ENCODE measurements around the gene ENDOV.

ENDOV gene

DNA sequence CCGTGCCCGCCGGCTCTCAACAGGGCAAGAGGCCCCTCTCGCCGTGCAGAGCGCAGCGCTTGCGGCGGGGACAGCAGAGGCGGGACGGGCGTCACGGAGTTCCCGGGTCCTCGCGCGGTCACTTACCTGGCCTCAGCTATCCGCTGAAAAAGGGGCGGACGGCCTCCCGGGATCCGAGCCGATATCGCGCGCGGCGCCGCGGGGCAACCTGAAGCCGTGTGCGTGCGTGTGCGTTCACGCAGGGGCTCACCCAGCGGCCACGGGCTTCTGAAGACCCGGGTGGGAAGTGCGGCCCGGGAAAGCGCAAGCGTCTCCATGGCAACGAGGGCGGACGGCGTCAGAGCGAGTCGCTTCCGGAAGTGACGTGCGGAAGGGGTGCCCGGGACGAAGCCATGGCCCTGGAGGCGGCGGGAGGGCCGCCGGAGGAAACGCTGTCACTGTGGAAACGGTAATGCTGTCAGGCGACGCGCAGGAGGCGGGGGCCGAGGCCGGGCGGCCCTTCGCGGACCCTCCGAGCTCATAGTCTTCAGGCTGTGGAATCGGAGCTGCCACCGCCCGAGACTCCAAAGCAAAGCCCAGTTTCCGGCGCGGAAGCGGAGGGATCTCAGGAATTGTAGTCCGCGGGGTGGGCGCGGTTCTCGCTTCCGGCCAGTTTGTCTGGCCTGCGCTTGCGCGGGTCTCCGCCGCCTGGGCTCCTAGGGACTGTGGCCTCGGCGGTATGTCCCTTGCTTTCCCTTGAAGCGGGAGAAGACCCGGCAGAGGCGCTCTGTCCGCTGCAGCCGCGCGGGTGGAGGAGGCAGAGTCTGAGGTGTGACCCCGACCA is at the start of gene ENDOV:
TSS of gene ENDOV (plus strand) at position 365 of the 823 bp plus-strand sequence. CDS start at position 393, 28 bp downstream.
- peak; percentile 97 for DNase-seq (ENCODE audit: low read depth)

DNA sequence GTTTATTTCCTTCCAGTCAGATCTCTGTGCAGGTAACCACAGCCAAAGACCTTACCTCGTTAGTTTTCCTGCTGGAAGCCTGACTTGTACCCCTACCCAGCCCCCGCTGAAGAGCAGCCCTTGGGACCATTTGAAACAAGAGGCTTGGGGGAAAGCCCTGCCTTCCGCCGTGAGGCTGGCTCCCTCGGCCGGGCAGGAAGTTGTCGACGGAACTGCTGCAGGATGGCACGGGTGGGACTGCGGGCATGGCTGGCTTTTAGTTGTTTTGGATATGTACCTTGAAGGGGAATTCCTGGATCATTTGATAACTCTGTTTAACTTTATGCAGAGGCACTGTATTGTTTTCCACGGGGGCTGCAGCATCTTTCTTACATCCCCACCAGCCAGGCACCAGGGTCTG is 49.0 kb upstream of the ENDOV start:
- DNase-seq (ENCODE audit: low read depth), result no peak

DNA sequence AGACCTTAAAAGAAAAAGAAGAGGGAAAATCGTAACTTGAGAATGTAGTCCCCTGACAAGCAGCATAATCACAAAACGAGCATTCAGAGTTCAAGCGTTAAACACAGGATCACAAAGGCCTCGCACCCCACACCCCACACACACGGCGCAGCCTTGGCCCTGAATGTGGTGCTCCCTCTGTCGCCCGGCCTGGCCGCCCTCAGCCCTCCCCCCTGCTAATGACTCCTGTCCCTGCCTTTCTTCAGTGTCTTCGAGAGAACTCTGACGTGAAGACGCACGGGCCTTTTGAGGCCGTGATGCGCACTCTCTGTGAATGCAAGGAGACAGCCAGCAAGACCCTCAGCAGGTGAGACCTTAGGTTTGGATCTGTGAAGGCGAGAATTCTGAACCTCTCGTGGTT is 47.5 kb upstream of the ENDOV start:
- DNase-seq (ENCODE audit: low read depth), result no peak

DNA sequence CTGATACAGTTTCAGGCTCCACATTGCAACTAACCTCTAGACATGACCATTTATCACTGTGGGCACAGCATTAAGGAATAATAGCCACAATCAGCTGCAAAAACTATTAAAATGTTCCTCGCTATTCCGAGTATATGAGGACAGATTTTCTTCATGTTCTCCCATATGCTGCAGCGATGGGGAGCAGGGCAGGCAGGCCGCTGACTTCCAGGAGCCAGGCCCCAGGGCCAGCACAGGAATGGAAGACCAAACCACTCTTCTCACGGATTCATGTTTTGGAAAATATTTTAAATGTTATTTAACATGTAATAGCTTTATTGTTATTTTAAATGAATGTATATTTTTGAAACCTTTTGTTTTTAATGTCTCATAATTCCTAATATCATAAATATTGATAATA is 43.8 kb upstream of the ENDOV start:
- DNase-seq (ENCODE audit: low read depth), result no peak

DNA sequence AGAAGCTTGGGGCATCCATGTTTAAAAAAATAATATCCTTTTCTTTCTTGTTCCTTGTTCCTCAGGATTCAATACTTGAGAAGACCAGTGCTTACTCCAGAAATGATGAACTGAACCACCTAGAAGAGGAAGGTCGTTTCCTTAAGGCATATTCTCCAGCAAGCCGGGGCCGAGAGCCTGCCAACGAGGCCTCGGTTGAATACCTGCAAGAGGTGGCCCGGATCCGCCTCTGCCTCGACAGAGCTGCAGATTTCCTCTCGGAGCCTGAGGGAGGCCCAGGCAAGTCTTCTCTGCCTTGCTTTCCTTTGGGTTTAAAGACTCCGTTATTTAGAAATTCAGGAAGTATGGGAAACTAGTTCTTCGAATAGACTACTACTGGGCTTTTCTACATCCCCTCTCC is 42.5 kb upstream of the ENDOV start:
- no peak for DNase-seq (ENCODE audit: low read depth)

DNA sequence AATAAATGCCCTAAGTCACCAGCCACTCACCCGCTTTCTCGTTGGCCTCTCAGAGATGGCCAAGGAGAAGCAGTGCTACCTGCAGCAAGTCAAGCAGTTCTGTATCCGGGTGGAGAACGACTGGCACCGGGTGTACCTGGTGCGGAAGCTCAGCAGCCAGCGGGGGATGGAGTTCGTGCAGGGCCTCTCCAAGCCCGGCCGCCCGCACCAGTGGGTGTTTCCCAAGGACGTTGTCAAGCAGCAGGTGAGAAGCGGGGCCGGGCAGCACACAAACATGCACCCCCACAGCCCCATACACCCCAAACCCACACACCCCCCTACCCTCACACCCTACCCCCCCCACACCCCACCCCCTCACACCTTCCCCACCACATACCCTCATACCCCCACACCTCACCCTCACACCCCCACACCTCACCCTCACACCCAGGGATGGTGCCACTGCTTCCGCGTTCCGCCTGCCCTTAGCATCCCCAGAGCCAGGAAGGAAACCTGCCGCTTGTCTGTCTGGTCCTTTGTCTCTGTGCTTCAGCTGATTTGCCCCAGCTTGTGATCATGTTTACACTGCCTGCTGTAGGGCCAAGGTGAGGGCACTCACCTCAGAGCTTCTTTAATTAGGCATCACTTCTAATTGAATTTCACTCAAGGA is 41.9 kb upstream of the ENDOV start:
- no peak for DNase-seq (ENCODE audit: low read depth)

DNA sequence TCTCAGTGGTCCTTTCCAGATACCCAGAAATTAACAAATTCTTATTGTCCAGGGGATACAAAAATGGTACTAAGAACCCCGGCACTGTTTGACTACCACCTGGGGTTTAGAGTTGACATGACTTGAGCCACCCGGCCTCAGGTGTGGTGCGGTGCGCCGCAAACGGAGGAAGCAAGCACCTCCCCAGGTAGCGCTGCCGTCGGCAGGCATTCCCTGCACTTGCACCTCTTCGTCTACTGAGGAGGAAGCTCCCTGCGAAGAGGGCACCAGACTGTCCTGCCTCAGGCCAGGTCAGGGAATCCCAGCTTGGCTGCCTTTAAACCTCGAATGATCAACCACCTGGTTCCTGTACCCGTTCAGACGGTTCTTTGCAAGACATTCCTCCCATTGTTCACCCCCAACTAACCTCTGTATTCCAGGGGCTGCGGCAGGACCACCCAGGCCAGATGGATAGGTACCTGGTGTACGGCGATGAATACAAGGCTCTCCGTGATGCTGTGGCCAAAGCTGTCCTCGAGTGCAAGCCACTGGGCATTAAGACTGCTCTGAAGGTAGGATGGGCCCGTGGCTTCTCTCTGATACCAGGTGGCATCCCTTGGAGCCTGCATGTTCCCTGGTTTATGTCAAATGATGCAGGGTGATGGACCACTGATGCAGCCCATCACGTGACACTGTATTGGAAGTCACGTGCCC is 40.8 kb upstream of the ENDOV start:
- no peak for DNase-seq (ENCODE audit: low read depth)

DNA sequence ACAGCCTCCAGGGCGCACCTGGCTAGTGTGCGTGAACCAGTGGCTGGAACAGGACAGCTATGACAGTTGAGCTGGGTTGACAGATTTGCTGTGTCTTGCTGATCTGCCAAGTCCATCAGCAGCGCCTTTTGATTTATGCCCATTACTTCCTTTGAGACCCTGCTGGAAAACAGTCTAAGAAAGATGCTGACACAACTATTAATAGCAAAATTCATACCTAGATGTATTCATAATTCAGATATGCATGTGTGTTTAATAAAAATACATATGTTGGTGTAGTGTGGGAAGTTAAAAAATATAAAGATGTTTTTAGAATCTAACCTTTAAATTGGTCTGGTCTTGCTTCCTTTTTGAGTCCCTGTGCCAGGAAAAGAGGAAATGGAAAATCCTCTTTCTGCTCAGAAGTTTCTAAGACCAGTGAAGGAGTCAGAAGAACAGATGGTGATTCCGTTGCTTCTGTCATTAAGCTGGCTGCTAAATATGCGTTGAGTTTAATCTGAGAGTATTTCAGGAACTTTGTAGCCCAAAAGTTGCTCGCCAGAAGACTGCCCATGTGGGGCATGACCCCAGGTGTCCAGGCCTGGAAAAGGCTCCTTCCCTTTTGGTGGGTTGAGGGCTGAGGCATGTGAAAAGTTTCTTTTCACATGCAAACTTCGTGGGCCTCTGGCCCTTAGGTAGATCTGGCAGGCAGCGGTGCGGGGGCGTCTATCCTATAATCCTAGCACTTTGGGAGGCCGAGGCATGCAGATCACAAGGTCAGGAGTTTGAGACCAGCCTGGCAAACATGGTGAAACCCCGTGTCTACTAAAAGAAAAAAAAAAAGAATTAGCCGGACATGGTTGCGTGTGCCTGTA is 40.0 kb upstream of the ENDOV start:
- DNase-seq (ENCODE audit: low read depth), result no peak

DNA sequence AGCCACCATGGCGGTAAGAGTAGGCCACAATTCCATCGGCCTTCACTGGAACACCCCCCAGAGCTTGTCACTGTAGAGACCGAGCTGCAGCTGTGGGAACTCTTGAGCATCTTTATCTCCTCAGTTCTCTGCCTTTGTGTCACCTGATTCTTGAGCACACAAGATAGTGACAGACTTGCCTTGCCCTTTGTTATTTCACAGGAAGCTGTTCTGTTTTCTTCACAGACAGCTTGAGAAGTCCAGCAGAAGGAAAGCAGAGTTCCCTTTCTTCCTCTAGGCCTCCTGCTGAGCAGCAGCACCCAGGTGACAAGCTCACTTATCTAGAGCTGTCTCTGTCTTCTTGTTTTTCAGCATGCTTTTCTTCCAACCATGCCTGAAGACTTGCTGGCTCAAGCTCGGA is 38.4 kb upstream of the ENDOV start:
- DNase-seq (ENCODE audit: low read depth), result no peak

DNA sequence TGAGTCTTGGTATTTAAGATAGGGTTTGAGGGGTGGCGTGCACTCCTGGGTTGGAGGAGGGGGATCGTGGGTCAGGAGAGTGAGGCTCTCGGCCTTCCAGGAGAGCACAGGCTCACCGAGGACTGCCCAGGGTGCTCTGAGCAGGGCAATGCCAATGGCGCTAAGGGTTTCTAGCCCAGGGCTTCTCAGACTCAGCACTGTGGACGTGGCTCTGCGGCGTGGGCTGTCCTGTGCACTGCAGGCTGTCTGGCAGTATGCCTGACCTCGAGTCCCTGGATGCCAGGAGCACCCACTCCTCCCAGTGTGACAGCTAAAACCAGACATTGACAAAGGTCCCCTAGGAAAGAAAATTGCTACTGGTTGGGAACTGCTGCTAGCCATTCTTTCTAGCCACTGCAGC is 37.2 kb upstream of the ENDOV start:
- no peak for DNase-seq (ENCODE audit: low read depth)

DNA sequence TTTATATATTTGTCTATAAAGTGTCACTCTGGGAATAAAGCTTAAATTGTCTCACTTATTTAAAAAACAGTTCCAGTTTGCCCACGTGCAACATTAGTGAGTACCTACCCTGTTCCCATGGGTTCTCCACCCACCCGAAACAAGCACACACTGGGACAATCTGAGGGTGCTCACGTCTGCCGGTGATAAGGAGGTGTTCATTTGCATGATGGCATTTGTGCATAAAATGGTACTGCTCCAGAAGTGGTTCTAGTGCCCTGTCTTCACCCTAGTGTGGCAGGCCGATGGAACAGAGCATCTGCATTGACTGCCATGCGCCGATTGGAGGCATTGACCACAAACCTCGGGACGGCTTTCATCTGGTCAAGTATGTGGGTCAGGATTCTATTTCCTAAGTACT is 35.6 kb upstream of the ENDOV start:
- DNase-seq (ENCODE audit: low read depth), result no peak

DNA sequence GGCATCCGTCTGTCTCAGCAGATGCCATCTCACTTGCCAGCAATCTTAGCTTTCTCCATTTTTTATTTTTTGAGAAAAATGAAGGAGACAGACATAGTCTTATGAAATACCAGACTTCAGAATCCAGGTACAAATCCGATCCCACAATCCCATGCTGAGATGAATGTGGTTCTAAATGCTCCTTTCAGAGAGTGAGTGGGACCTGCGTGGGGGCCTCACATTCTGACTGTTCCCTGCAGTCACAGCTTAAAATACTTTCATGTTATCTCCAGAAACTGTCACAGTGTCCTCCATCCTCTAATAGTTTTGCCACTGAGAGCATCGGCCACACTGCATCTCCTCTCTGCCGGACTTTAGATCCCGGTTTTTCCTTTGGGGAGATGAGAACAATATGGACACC is 34.9 kb upstream of the ENDOV start:
- DNase-seq (ENCODE audit: low read depth), result no peak

DNA sequence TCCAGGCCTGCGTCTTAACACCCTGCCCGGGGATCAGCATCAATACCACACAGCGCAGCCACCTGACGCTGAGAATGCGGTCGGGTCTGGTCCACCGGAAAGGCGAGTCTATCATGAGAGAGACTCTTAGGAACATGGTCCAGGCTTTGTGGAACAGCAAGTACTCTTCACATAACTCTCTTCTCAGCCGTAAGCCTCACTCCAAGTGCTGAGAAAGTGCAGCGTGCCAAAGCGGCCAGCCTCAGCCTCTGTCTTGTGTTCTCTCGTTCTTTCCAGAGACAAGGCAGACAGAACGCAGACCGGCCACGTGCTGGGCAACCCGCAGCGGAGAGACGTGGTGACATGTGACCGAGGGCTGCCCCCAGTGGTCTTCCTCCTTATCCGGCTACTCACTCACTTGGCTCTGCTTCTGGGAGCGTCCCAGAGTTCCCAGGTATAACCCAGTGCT is 34.4 kb upstream of the ENDOV start:
- DNase-seq (ENCODE audit: low read depth), result no peak

DNA sequence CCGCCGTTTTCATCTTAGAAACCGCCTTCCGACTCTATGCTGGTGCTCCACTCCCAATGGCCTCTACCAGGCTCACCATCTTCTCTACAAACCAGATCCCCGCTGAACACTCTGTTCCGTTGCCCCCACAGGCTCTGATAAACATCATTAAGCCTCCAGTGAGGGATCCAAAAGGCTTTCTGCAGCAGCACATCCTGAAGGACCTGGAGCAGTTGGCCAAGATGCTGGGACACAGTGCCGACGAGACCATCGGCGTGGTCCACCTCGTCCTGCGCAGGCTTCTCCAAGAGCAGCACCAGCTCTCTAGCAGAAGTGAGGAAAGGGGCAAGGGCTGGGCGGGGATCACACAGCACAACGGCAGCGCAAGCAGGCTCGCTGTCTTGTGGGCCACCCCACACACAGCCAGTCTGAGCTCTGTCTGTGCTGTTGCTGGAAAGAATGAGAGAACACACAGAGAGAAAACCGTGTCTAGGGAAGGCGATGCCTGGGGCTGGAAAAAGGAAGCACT is 33.5 kb upstream of the ENDOV start:
- DNase-seq (ENCODE audit: low read depth), result no peak

DNA sequence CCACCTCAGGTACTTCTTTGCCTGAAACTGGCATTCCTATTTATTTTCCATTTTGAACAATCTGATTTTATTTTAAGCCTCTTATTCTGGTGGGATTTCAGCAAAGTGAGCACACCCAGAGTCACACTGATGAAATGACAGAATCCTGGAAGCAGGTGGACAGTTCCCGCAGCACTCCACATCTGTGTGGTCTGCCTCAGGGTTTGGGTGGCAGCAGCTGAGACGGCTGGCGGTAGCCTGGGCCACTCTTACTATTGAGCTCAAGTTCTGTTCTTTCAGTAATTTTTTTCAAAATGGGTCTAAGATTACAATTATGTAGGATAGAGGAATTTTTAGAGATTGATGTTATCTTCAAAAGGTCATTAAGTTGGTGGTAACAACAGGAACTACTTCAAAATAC is 32.5 kb upstream of the ENDOV start:
- no peak for DNase-seq (ENCODE audit: low read depth)

DNA sequence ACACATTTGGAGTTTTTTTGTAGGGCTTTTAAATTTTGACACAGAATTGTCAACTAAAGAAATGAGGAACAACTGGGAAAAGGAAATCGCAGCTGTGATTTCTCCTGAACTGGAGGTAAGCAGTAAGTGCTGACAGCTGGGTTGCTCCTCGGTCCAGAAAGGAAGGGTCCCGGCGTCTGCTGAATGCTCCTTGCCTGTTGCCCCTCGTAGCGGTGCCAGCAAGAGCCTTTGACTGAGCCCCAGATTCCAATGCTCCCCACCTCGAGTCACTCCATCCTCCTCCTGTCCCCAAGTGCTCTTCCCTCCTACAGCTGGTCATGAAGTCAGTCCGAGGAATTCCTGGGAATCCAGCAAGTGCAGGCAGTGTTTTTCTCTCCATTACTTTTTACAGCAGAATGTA is 32.0 kb upstream of the ENDOV start:
- DNase-seq (ENCODE audit: low read depth), result no peak

DNA sequence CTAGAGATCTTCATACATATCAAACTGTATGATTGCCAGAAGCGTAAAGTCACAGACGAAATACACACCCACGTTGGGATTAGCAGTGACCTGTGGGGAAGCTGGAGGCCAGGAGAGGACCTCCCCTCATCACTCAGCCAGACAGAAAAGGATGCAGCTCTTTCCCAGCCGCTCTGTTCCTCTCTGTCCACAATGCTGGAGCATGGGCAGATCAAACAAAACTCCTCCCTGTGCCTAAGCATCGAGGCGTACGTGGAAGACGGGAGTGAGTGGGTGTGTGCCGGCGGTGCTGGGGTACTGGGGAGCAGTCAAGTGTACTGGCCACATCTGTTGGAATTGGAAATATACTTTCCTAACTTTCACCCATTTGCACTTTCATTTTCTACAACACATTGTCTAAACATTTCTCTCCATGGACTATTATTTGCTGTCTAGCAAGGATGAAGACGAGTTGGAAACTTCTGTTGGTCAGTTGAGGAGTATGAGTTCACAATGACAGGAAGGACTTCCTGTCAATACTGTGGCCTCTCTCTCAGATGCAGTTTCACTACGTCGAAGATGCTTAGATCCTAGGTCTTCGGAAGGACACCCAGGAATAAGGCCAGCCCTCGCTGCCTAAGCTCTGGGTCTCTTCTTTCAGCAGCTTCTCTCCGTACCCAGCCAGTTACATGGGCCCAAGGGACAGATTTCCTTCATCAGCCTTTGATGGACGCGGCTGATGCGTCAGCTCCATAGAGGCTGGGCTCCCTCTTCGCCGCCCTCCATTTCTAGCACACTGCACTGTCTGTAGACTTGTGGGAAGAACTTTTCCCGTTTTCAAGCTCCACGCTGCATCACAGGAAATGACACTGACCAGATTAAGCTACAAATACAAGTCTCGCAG is 30.6 kb upstream of the ENDOV start:
- no peak for DNase-seq (ENCODE audit: low read depth)

DNA sequence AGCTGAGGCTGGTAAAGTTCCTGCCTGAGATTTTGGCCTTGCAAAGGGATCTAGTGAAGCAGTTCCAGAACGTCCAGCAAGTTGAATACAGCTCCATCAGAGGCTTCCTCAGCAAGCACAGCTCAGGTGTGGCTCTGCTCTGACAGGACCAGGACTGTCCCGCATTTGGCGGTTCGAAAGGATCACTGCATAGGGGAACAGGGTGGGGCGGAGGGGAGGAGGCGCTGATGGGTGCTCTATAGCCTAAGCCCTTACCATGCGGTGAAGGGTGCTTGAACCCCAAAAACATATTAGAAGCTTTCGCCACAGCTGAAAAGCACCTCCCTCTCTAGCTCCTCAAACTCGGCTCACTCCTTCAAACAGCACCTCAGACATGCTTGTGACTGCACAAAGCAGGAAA is 29.9 kb upstream of the ENDOV start:
- DNase-seq (ENCODE audit: low read depth), result no peak

DNA sequence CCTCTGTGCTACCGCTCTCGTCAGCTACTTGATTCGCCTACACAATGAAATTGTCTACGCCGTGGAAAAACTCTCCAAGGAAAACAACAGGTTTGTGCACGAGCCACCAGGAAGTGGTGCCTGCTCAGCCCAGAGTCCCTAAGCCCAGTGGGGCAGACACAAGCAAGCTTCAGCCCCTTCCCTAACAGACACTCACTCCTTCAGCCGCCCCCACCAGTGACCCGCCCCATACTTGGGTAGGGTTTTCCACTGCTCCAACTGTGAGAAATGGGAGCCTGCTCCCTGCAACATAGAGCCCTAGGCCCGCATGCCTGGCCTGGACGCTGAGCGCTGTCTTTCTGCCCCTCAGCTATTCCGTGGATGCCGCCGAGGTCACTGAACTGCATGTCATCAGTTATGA is 28.6 kb upstream of the ENDOV start:
- no peak for DNase-seq (ENCODE audit: low read depth)

DNA sequence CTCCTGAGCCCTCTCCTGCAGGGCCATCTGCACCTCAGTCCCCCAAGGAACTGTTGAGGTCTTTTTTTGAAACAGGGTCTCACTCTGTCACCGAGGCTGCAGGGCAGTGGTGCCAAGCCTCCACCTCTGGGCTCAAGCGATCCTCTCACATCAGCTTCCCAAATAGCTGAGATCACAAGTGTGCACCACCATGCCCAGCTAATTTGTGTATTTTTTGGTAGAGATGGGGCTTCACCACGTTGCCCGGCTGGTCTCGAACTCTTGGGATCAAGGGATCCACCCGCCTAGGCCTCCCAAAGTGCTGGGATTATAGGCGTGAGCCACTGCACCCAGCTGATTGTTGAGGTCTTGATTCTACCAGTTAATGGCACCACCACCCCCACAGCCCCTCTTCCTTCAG is 27.9 kb upstream of the ENDOV start:
- DNase-seq (ENCODE audit: low read depth), result no peak

DNA sequence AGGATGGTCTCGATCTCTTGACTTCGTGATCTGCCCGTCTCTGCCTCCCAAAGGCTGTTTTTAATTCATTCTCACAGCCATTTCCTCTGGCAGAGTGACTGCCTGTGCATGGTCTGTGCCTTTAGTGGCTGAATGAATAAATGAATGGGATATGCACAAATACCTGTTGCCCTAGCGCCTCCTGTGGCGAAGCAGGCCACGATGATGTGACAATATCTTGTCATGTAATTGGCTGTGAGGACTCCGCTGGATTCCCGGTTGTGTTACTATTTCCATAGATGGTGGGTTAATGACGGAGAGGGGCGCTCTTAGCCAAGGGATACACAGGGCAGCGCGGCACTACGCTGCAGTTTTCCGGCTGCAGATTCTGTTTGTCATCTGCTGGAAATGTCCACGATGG is 26.8 kb upstream of the ENDOV start:
- no peak for DNase-seq (ENCODE audit: low read depth)

All from ELR (cell line).